Stimulated activated CD4-positive, alpha-beta T cell treated with anti-CD3 and anti-CD28 coated beads, Interleukin-1b, Interleukin-23, amount 100 ng/mL, for 4 hours (primary cell): ENCODE results near the gene TSPAN31.

Source experiments
- DNase-seq, 2 donors: peaks; one replicate each; pipeline ENCODE4 v3.0.0-alpha.2; 2020; ENCODE audit warnings: low read depth in 2 of 2

Gene TSPAN31

DNA sequence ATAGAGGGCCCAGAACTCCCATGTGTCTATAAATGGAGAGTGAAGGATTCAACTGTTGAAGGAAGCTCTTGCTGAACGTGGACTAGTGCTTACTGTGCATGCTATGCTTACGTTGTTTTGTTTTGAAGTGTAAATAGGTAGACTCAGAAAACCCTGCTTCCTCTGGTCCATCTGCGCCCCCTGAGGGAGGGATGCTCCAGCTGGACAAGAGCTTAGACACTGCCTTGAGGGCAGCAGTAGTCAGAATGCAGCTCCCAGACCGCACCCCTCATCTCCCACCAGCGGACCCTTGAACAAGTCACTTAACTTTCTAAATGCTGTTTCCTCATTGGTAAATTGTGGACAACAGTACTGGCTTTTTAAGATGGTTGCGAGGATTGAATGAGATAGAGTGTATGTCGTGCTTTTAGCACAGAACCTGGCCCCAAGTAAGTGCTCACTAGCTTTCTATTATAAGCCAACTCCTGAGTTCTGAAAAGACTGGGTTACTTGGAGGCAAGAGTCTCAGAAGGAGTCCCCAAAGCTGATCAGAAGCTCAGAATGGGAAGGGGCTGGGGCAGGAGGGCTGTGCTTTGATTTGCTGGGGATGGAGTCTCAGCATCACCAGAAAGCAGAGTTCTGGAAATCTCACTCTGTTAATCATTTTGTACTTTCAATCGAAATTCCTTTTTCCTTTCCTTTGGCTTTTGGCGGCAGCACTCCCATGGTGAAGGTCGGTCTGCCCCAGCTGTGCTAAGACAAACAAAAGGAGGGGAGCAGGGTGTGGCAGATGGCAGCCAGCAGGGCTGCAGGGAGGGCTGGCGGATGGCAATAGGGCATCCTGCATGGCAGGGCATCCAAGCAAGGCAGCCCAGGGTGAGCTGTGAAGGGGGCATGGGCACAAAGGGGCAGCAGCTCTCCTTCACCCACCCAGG is 21.9 kb upstream of the TSPAN31 start:
- DNase-seq = no peak

- DNase-seq = no peak
These were observed 21.2 kb upstream of the TSPAN31 start for GRCh38 chr12:57723630-57723962.

GRCh38 chr12:57724003-57724935 is 20.6 kb upstream of the TSPAN31 start:
- DNase-seq = no peak

- DNase-seq = no peak
These were observed 19.7 kb upstream of the TSPAN31 start for GRCh38 chr12:57724936-57725740.

DNA sequence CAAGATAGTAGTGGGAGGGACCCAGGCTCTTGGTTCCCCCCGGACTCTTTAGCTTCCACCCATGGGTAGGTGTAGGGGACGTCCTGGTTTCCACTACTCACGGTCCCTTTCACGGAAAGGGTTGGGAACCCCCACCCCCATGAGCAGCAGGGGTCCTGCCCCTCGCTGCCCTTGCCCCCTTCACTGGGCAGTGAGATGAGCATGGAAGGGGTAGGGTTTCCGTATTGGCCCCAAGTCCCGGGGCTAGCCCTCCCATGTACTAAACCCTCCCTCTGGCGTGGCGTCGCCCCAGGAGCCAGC is 19.0 kb upstream of the TSPAN31 start:
- DNase-seq = no peak

- DNase-seq = no peak
These were observed 18.5 kb upstream of the TSPAN31 start for GRCh38 chr12:57726151-57726883.

DNA sequence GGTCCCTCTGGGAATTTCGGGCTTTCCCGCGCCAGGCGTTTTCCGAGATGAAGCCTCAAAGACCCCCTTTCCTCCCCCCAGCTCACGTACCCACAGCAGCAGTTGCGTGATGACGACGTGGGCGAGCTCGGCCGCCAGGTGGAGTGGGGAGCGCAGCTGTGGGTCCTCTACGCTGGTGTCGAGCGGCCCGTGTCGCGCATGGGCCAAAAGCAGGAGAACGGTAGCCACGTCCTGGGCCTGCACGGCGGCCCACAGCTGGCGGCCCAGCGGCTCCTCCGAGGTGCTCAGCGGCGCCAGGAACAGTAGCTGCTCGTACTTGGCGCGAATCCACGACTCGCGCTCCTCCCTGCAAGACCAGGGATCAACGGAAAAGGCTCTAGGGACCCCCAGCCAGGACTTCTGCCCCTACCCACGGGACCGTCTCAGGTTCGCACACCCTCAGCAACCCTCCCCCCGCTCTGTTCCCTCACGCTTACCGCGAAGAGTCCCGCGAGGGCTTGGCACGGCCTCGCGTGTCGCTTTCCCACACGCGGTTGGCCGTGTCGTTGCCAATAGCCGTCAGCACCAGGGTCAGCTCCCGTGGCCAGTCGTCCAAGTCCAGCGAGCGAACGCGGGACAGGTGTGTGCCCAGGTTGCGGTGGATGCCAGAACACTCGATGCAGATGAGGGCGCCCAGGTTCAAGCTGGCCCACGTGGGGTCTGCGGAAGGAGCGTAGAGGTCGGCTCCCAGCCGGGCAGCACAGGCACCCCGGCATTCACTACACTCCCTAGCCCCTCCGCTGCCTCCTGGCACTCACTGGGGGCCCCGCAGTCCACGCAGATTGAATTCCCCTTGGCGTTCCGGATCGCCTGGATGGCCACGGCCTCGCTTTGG is 17.7 kb upstream of the TSPAN31 start:
- no peak for DNase-seq

- DNase-seq = no peak
These were observed 17.0 kb upstream of the TSPAN31 start for GRCh38 chr12:57727758-57728395.

DNA sequence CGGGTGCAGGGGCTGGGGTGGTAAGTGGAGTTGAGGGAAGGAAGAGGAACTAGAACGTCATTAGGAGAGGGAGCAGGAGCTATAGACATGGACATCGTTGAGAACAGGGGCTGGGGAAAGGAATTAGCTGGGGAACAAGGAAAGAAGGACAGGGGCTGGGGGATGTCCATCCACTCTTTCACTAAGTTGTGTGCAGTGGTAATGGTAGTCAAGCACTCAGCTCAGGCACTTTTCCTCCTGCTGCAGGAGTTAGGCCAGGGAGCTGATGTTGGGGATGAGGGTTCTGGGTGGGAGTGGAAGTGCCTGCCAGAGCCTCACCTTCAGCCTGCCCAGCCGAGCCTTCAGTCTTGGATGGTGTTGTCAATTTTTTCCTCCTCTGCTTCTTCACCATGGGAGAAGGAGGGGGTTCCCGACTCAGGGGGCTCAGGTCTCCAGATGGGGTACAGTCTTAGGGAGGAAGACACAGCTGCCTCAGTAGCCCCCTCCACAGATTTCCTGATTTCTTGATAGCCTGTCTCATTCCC is 15.5 kb upstream of the TSPAN31 start:
- DNase-seq = no peak

DNA sequence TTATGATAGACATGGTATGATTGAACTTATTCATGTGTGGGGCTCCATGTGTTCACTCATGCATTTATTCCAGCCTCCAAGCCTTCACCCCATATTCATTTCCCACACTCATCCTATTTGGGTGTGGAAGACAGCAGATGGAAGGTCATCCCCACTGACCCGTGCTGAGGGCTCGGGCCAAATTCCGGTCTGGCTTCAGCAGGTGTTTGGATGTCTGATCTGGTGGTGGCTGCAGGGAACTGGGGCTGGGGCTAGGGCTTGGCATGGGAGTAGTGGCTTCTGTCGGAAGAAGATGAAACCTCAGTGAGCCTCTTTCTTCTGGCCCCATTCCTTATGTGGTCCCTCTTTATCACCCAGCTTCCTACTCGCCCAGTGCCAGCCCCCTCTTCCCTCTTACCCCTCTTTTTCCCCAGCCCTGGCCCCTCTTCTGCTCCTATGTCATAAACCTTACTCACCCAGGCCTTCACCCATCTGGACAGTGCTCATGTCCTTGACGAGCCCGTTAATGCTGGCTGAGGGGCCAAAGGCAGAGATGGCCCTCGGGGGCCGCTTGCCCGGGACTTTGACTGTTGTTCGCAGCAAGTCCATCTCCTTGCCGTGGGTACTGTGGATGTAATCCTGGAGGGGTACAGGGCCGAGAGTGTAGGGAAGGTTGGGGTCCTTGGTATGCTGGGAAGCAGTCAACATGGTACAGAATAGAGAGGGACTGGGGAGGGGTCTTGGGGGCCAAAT is 14.3 kb upstream of the TSPAN31 start:
- no peak for DNase-seq

DNA sequence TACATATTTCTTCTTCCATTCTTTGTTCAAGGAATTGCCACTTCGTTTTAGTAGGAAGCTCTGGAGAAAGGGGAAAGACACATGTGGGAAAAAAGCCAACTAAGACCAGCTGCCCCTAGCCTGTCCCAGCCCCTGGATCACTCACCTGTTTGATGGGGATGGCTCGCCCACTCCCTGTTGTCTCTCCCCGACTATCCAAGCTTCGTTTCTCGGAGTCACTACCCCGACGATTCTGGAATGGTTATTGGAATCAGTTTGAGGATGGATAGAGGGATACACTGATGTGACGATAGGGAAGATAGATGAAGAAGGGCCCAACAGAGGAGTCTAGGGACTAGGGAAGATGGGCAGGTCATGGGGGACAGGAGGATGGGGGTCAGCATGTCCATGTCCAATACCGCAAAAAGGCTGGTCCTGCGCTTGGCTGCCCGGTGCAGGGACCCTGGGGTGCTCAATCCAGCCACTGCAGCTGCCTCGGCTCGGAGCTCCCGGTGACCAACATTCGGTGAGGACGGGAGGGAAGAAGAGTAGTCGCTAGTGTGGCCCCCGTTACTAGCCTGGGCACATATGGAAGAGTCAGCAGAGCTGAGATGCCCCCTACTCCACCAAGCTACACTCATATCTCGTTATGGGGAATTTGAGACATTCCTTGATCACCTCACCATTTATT is 13.3 kb upstream of the TSPAN31 start:
- DNase-seq = no peak

GRCh38 chr12:57732270-57732669 is 12.6 kb upstream of the TSPAN31 start:
- no peak for DNase-seq

GRCh38 chr12:57732726-57733593 is 11.9 kb upstream of the TSPAN31 start:
- DNase-seq = no peak

DNA sequence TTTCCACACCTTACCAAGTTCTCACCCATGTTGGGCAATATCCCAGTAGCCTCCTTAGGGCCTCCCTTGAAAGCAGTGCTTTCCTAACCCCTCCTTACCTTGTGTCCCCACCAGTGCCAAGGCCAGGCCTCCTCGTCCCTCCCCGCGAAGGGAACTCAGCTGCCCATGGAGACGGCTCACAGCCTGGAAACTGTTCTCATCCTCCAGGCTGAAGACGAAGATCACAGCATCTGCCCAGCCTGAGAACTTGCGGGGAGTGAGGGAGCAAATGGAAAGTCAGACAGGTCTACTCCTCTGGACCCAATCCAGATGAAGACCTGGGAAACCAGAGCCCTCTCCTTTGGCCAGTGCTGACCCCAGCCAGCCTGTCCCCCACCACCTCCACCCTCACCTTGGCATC is 10.9 kb upstream of the TSPAN31 start:
- no peak for DNase-seq

- DNase-seq = no peak
These were observed 10.2 kb upstream of the TSPAN31 start for GRCh38 chr12:57734591-57734990.

DNA sequence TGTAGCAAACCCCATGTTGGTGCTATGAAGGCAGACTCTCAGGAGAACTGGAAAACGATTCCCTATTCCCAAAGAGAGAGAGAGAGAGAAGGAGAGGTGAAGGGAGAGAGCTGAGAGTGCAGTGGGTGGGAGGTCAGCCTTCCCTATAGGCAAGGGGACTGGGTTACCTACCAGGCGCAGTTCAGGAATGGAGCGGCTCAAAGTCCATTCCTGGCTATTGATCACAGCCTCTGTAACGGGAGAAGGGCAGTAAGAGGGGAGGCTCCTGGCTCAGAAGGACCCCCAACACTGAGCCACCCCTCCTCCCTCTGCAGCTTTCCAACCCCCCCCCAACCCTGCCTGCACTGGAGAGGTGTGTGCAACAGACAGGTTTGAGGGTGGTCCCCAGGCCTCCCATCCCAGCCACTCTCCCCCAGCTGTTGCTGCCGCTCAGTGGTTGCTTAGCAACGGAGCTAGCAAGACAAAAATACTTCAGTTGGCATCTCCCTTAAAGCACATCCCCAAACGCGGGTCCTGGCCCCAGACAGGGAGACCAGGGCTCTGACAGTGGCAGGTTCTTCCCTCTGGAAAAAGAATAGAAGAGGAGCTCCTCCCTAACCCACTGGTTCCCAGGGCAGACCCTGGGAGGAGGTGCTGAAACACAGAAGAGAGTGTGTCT is 9.5 kb upstream of the TSPAN31 start:
- DNase-seq = no peak
